A549 (cell line): ENCODE measurements around the gene PTPRN2. TPM values are rescaled to one million over a fixed set of nuclear protein-coding genes. Genes with fewer than 3 reads are reported as not detected.

Experiments
- ATAC-seq, 2 experiments: fragments of 200-7000 bp in 1 of 2; fragments of >200 bp in 1 of 2; cut with Nextera tagmentation in 1 of 2; cut with Tn5 transposase in 1 of 2; 3 replicates each; pipeline versions ENCODE4 v1.8.0 to v1.9.1; 2018 to 2020; ENCODE audit warnings: mild to moderate bottlenecking in 1 of 2, moderate library complexity in 1 of 2
- CTCF ChIA-PET: fragments of 300-600 bp; sonication (Branson Sonifier 250); formaldehyde crosslinking; extraction: SDS; loops from one replicate; lab custom pipeline; 2021; ENCODE audit warnings: antibody characterized with exemption, inconsistent platforms; lab: Yijun Ruan, JAX
- POLR2A ChIA-PET: fragments of 350-600 bp; formaldehyde crosslinking; extraction: SDS; loops from one replicate; lab custom pipeline; 2021; ENCODE audit warnings: antibody characterized with exemption, inconsistent platforms; lab: Yijun Ruan, JAX
- DNase-seq, 2 experiments: peaks; one replicate each; pipeline versions ENCODE4 v3.0.0 to v3.0.0-alpha.2; 2011 to 2016; ENCODE audit warnings: low read depth in 1 of 2, low spot score in 1 of 2
- FAIRE-seq: peaks from 2 replicates; lab custom pipeline; 2011; peaks lifted over from hg19 to GRCh38; lab: Jason Lieb, UNC
- H3K27ac ChIP-seq, 2 experiments: fragments of >200 bp; sonication (Bioruptor Twin); formaldehyde crosslinking; 3 replicates each; pipeline ENCODE4 v1.5.1; 2016 to 2017
- H3K4me1 ChIP-seq: fragments of >200 bp; sonication (Bioruptor Twin); formaldehyde crosslinking; 3 replicates; pipeline ENCODE4 v1.6.1; 2016
- H3K4me2 ChIP-seq: fragments of >200 bp; sonication (Bioruptor Twin); formaldehyde crosslinking; 3 replicates; pipeline ENCODE4 v1.6.1; 2016
- H3K4me3 ChIP-seq: fragments of >200 bp; sonication (Bioruptor Twin); formaldehyde crosslinking; 3 replicates; pipeline ENCODE4 v1.5.1; 2016
- H3K9me3 ChIP-seq: fragments of >200 bp; sonication (Bioruptor Twin); formaldehyde crosslinking; 3 replicates; pipeline ENCODE4 v1.6.1; 2016
- ATOH8 ChIP-seq: fragments of 250-450 bp; sonication (Bioruptor Pico); IDR thresholded peaks from 2 replicates; pipeline ENCODE4 v1.5.0; 2020; ENCODE audit warnings: low read depth, mild to moderate bottlenecking, moderate library complexity
- BCL3 ChIP-seq: fragments of >200 bp; sonication (Bioruptor Twin); formaldehyde crosslinking; IDR thresholded peaks from 3 replicates; pipeline ENCODE4 v1.6.1; 2016
- CBX2 ChIP-seq: fragments of 200-600 bp; sonication (generic); IDR thresholded peaks from 2 replicates; pipeline ENCODE4 v1.6.1; 2016; ENCODE audit warnings: low read depth, mild to moderate bottlenecking, borderline replicate concordance
- CBX8 ChIP-seq: fragments of 200-600 bp; sonication (generic); IDR thresholded peaks from 2 replicates; pipeline ENCODE4 v1.6.1; 2016
- CEBPB ChIP-seq, 2 experiments: fragments of >200 bp in 1 of 2; sonication (Bioruptor Twin) in 1 of 2; formaldehyde crosslinking in 1 of 2; IDR thresholded peaks; 2 replicates each; pipeline ENCODE4 v1.6.1; 2012 to 2016
- EHF ChIP-seq: fragments of 250-450 bp; sonication (Bioruptor Pico); IDR thresholded peaks from 2 replicates; pipeline ENCODE4 v1.5.0; 2020; ENCODE audit warnings: mild to moderate bottlenecking
- EHMT2 ChIP-seq: fragments of 200-600 bp; sonication (generic); IDR thresholded peaks from 2 replicates; pipeline ENCODE4 v1.6.1; 2016; ENCODE audit warnings: antibody characterized with exemption, low read depth, mild to moderate bottlenecking, moderate library complexity
- ELK1 ChIP-seq: fragments of 150-350 bp; IDR thresholded peaks from 2 replicates; pipeline ENCODE4 v1.6.1; 2014; ENCODE audit warnings: low read depth, mild to moderate bottlenecking, low read length
- EP300 ChIP-seq, 2 experiments: fragments of >200 bp; sonication (Bioruptor Twin); formaldehyde crosslinking; IDR thresholded peaks; 2 replicates in 1 of 2; 3 replicates in 1 of 2; pipeline ENCODE4 v1.6.1; 2016 to 2017
- ESRRA ChIP-seq: fragments of 150-350 bp; IDR thresholded peaks from 2 replicates; pipeline ENCODE4 v1.6.1; 2014; ENCODE audit warnings: mild to moderate bottlenecking, low read length, borderline replicate concordance
- FOXS1 ChIP-seq: fragments of 250-450 bp; sonication (Bioruptor Pico); IDR thresholded peaks from 2 replicates; pipeline ENCODE4 v1.5.0; 2020; ENCODE audit warnings: mild to moderate bottlenecking, moderate library complexity
- GATA3 ChIP-seq: IDR thresholded peaks from 2 replicates; pipeline ENCODE4 v1.6.1; 2012; ENCODE audit warnings: borderline replicate concordance
- HDAC2 ChIP-seq: fragments of 200-600 bp; sonication (generic); IDR thresholded peaks from 2 replicates; pipeline ENCODE4 v1.6.1; 2016
- HEYL ChIP-seq: fragments of 250-450 bp; sonication (Bioruptor Pico); IDR thresholded peaks from 2 replicates; pipeline ENCODE4 v1.8.0; 2021; ENCODE audit warnings: mild to moderate bottlenecking, moderate library complexity
- HMGXB4 ChIP-seq: fragments of 250-450 bp; sonication (Bioruptor Pico); IDR thresholded peaks from 2 replicates; pipeline ENCODE4 v1.5.0; 2021; ENCODE audit warnings: mild to moderate bottlenecking, moderate library complexity, borderline replicate concordance
- JUNB ChIP-seq: fragments of >200 bp; sonication (Bioruptor Twin); formaldehyde crosslinking; IDR thresholded peaks from 2 replicates; pipeline ENCODE4 v1.6.1; 2016
- KDM1A ChIP-seq: fragments of 200-600 bp; sonication (generic); IDR thresholded peaks from 2 replicates; pipeline ENCODE4 v1.6.1; 2016; ENCODE audit warnings: low read depth, mild to moderate bottlenecking
- MAFK ChIP-seq: fragments of 450-650 bp; IDR thresholded peaks from 2 replicates; pipeline ENCODE4 v1.6.1; 2014; ENCODE audit not compliant: partially characterized antibody
- NFE2L2 ChIP-seq: fragments of 150-350 bp; conservative IDR thresholded peaks from 2 replicates; pipeline ENCODE4 v1.6.1; 2014; ENCODE audit warnings: low read length
- NPAS2 ChIP-seq: fragments of 250-450 bp; sonication (Bioruptor Pico); IDR thresholded peaks from 2 replicates; pipeline ENCODE4 v1.8.0; 2022; ENCODE audit warnings: mild to moderate bottlenecking, moderate library complexity, borderline replicate concordance
- PBX3 ChIP-seq: IDR thresholded peaks from 2 replicates; pipeline ENCODE4 v1.6.1; 2012
- RAD21 ChIP-seq, 2 experiments: fragments of >200 bp in 1 of 2; sonication (Bioruptor Twin) in 1 of 2; formaldehyde crosslinking in 1 of 2; IDR thresholded peaks in 1 of 2; conservative IDR thresholded peaks in 1 of 2; 2 replicates in 1 of 2; 3 replicates in 1 of 2; pipeline ENCODE4 v1.6.1; 2012 to 2018; ENCODE audit warnings: inconsistent platforms in 1 of 2
- RARB ChIP-seq: fragments of 250-450 bp; sonication (Bioruptor Pico); IDR thresholded peaks from 2 replicates; pipeline ENCODE4 v1.8.0; 2021; ENCODE audit warnings: mild to moderate bottlenecking, moderate library complexity
- RCOR1 ChIP-seq: fragments of 150-350 bp; IDR thresholded peaks from 2 replicates; pipeline ENCODE4 v1.6.1; 2014; ENCODE audit warnings: antibody characterized with exemption, low read length, low read depth
- TFCP2L1 ChIP-seq: fragments of 250-450 bp; sonication (Bioruptor Pico); IDR thresholded peaks from 2 replicates; pipeline ENCODE4 v1.5.0; 2021; ENCODE audit warnings: mild to moderate bottlenecking
- TP53 ChIP-seq: fragments of 250-450 bp; sonication (Bioruptor Pico); IDR thresholded peaks from 2 replicates; pipeline ENCODE4 v1.5.0; 2021; ENCODE audit warnings: mild to moderate bottlenecking, moderate library complexity
- ZNF302 ChIP-seq: fragments of 250-450 bp; sonication (Bioruptor Pico); IDR thresholded peaks from 2 replicates; pipeline ENCODE4 v1.9.0; 2021; ENCODE audit warnings: inconsistent platforms, mild to moderate bottlenecking, moderate library complexity
- WGBS: methylation state at CpG from one replicate; pipeline ENCODE4 v1.1.6; 2017; ENCODE audit errors: missing lambda C conversion rate; 5-methylcytosine and 5-hydroxymethylcytosine counted together
- polyA plus RNA-seq, 4 experiments: library from polyadenylated mRNA; depleted of rRNA in 3 of 4; stranded (reverse); fragments of >200 nt; fragmentation: RNase III in 1 of 4; extraction: RNeasy Plus Mini Kit Qiagen cat#74134 plus additional on column Dnase treatment in 1 of 4; gene quantifications; 2 replicates in 3 of 4; 3 replicates in 1 of 4; pipeline ENCODE4 v1.2.3, GENCODE V29; 2011 to 2017

Gene PTPRN2
- polyA plus RNA-seq, 2 of the 4 experiments (the other 2 are of a cell fraction) = 0.41 to 1.2 TPM

- TF ChIP-seq HEYL (CRISPR knock-in tag) (no peak), BCL3 (no peak), KDM1A (no peak), NPAS2 (CRISPR knock-in tag) (no peak), JUNB (no peak), CBX2 (no peak), ZNF302 (CRISPR knock-in tag) (no peak), CBX8 (no peak), ELK1 (no peak), TFCP2L1 (CRISPR knock-in tag) (no peak), CEBPB (IDR thresholded peaks at IDR 0.05) (no peak), EHF (CRISPR knock-in tag) (no peak), HMGXB4 (no peak)
- CTCF ChIA-PET = no interaction called here
- no peaks in the 10 kb centered on the region for H3K4me1 ChIP-seq
- FAIRE-seq (no peak), DNase-seq (no peak), ATAC-seq (no peak)
- WGBS = 48% methylated on average over 12 of the region's 12 CpGs
- no peak overlapping the region for H3K4me2 ChIP-seq
- H3K4me3 ChIP-seq = no peak overlapping the region
- H3K27ac ChIP-seq = no peak overlapping the region
- POLR2A ChIA-PET = no interaction called here
- H3K9me3 ChIP-seq = 0 out of 3 replicates have a peak, but pooled peaks cover 5% of the 10 kb centered on the region
Measured at GRCh38 chr7:158257001-158257400, 330.6 kb downstream of the PTPRN2 start.

- ChIA-PET POLR2A (no interaction called here), CTCF (no interaction called here)
- no peak for ATAC-seq
- H3K4me2 ChIP-seq = no peak overlapping the region
- 13% methylated on average over 12 of the region's 19 CpGs for WGBS
- no peak overlapping the region for H3K27ac ChIP-seq
- no peak for DNase-seq
- H3K9me3 ChIP-seq = 0 out of 3 replicates have a peak, but pooled peaks cover 5% of the 10 kb centered on the region
- TF ChIP-seq EP300 (IDR thresholded peaks at IDR 0.05) = no peak
- TF ChIP-seq RCOR1 = no peak
- no peak for TF ChIP-seq ESRRA
- H3K4me1 ChIP-seq = no peaks in the 10 kb centered on the region
- no peak overlapping the region for H3K4me3 ChIP-seq
- FAIRE-seq = no peak
Measured at GRCh38 chr7:158256091-158256816, 331.4 kb downstream of the PTPRN2 start.

GRCh38 chr7:158255558-158255957 is 332.1 kb downstream of the PTPRN2 start:
- POLR2A ChIA-PET = no interaction called here
- no peaks in the 10 kb centered on the region for H3K4me1 ChIP-seq
- 0 out of 3 replicates have a peak, but pooled peaks cover 2% of the 10 kb centered on the region for H3K9me3 ChIP-seq
- DNase-seq (no peak), ATAC-seq (no peak), FAIRE-seq (no peak)
- H3K27ac ChIP-seq = no peak overlapping the region
- WGBS = 47% methylated on average over 7 of the region's 7 CpGs
- CTCF ChIA-PET = no interaction called here
- no peak overlapping the region for H3K4me3 ChIP-seq
- H3K4me2 ChIP-seq = no peak overlapping the region
- TF ChIP-seq FOXS1 (CRISPR knock-in tag) (no peak), MAFK (no peak), NPAS2 (CRISPR knock-in tag) (no peak), RARB (CRISPR knock-in tag) (no peak), TP53 (CRISPR knock-in tag) (no peak), NFE2L2 (no peak), ATOH8 (no peak), HDAC2 (no peak), EHMT2 (no peak), GATA3 (no peak), RAD21 (conservative IDR thresholded peaks at IDR 0.05 in 1 of 2, IDR thresholded peaks at IDR 0.05 in 1 of 2) (no peak), CEBPB (IDR thresholded peaks at IDR 0.05) (no peak), PBX3 (no peak)
